Measurements from ENCODE around the gene NCAPD2.

Gene NCAPD2, protein sequence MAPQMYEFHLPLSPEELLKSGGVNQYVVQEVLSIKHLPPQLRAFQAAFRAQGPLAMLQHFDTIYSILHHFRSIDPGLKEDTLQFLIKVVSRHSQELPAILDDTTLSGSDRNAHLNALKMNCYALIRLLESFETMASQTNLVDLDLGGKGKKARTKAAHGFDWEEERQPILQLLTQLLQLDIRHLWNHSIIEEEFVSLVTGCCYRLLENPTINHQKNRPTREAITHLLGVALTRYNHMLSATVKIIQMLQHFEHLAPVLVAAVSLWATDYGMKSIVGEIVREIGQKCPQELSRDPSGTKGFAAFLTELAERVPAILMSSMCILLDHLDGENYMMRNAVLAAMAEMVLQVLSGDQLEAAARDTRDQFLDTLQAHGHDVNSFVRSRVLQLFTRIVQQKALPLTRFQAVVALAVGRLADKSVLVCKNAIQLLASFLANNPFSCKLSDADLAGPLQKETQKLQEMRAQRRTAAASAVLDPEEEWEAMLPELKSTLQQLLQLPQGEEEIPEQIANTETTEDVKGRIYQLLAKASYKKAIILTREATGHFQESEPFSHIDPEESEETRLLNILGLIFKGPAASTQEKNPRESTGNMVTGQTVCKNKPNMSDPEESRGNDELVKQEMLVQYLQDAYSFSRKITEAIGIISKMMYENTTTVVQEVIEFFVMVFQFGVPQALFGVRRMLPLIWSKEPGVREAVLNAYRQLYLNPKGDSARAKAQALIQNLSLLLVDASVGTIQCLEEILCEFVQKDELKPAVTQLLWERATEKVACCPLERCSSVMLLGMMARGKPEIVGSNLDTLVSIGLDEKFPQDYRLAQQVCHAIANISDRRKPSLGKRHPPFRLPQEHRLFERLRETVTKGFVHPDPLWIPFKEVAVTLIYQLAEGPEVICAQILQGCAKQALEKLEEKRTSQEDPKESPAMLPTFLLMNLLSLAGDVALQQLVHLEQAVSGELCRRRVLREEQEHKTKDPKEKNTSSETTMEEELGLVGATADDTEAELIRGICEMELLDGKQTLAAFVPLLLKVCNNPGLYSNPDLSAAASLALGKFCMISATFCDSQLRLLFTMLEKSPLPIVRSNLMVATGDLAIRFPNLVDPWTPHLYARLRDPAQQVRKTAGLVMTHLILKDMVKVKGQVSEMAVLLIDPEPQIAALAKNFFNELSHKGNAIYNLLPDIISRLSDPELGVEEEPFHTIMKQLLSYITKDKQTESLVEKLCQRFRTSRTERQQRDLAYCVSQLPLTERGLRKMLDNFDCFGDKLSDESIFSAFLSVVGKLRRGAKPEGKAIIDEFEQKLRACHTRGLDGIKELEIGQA (N-terminal part only)

DNA sequence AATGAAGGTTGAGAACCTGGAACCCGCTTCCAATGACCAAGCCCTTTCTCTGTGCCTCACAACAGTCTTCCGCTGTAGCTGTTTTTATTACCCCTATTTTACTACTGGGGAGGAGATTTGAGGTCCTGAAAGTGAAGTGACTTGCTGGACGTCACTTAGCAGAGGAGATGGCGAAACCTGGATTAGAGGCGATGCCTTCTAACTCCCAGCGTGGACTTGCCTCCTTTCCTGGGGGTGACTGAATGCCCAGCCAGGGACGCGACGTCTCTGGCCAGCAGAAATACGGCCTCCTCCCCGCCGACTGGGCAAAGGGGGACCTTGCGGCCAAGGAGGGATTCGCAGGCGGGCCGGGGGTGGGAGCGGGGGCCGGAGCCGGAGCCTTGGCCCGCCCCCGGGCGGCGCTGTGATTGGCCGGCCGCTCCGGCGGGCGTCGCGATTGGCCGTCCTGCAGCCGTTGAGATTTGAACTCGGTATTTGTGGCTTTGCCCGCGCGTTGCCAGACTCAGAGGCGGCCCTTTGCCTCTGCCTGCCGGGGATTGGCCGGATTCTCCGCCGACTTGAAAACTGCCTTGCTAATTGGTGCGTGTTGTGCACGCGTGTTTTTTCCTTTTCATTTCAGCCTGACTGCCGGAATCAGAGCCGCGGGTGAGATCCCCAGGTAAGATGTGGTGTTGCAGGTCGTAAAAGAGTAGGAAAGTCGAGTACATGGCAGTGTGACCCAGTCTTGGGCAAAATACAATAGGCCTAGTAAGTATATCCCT lies at the start of gene NCAPD2:
NCAPD2 (plus strand) TSS at position 606 of the 761 bp plus-strand sequence. CDS start 997 bp downstream, outside the sequence.
- DNase-seq = peak; percentile 96

- DNase-seq = no peak
Observed at GRCh38 chr12:6444704-6445688, 48.9 kb upstream of the NCAPD2 start, which contains the start of gene CD27. Gene CD27, plus strand, starts transcription at chr12:6444955. Its CDS starts 141 bp downstream, at chr12:6445096.

DNA sequence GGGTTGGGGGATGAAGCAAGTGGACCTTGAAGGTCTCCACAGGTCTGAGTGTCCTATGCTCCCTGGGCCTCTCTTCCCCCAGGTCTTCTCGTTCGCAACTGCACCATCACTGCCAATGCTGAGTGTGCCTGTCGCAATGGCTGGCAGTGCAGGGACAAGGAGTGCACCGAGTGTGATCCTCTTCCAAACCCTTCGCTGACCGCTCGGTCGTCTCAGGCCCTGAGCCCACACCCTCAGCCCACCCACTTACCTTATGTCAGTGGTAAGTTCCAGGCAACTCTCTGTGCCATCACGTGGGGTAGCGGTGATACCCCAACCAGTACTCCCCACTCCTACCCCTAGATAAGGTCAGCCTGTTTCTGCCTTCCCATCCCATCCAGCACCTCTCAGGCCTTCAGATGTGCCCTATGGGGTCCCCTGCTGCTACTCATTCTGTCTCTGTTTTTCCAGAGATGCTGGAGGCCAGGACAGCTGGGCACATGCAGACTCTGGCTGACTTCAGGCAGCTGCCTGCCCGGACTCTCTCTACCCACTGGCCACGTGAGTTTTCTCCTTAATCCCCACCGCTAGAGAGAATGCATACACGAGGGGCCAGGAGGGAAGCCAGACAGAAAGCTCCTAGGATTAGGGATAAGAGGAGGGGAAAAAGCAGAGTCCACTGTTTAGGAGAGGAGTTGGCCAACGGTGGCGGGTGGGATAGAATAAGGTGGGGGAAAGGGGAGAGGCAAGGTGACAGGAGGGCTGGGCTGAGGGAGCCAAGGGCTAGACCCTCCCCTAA lies 43.6 kb upstream of the NCAPD2 start:
- DNase-seq = no peak

- DNase-seq = no peak
Observed at GRCh38 chr12:6450869-6451347, 43.0 kb upstream of the NCAPD2 start.

DNA sequence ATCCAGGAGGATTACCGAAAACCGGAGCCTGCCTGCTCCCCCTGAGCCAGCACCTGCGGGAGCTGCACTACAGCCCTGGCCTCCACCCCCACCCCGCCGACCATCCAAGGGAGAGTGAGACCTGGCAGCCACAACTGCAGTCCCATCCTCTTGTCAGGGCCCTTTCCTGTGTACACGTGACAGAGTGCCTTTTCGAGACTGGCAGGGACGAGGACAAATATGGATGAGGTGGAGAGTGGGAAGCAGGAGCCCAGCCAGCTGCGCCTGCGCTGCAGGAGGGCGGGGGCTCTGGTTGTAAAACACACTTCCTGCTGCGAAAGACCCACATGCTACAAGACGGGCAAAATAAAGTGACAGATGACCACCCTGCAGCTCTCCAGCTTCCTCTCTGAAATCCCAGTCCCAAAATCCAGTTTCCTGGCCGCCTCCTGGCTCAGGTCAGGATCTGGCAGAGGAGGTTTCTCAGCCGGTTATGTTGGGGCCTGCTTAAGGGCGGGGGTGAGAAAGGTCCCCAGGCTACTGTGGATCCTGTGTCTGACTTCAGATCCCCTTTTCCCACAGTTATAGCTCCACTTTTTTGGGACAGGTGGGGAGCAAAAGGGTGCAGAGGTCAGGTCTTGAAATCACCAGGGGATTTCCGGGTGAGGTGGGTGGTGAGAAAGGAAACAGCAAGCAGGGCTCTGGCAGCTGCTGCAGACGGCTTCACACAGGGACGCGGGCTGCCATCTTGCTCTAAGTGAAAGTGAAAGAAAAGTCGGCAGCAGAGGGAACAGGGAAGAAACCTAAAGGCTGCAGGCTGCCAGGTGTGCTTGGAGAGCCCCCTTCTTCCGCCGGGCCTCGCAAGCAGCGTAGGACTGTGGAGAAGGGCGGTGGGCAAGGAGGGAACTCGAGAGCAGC lies 42.3 kb upstream of the NCAPD2 start, which contains the start of gene TAPBPL:
TAPBPL (plus strand) TSS at position 695 of the 897 bp plus-strand sequence. CDS start 207 bp downstream, outside the sequence.
- peak; percentile 22 for DNase-seq

- DNase-seq = no peak
Observed at GRCh38 chr12:6452245-6452943, 41.5 kb upstream of the NCAPD2 start.

DNA sequence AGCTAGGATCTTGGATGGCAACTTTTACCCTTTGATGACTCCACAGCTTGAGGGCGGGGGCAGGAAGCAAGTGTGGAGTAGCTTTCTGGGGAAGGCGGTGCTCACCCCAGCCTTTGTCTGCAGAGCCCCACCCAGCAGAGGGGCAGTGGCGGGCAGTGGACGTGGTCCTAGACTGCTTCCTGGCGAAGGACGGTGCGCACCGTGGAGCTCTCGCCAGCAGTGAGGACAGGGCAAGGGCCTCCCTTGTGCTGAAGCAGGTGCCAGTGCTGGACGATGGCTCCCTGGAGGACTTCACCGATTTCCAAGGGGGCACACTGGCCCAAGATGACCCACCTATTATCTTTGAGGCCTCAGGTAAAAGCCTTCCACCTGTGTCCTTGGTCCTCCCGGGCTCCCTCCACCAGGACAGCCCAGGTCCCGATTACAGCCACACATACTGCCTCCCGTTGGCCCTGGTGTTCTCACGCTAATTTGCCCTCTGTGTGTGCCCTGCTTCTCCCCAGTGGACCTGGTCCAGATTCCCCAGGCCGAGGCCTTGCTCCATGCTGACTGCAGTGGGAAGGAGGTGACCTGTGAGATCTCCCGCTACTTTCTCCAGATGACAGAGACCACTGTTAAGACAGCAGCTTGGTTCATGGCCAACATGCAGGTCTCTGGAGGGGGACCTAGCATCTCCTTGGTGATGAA lies 40.8 kb upstream of the NCAPD2 start:
- DNase-seq = no peak

DNA sequence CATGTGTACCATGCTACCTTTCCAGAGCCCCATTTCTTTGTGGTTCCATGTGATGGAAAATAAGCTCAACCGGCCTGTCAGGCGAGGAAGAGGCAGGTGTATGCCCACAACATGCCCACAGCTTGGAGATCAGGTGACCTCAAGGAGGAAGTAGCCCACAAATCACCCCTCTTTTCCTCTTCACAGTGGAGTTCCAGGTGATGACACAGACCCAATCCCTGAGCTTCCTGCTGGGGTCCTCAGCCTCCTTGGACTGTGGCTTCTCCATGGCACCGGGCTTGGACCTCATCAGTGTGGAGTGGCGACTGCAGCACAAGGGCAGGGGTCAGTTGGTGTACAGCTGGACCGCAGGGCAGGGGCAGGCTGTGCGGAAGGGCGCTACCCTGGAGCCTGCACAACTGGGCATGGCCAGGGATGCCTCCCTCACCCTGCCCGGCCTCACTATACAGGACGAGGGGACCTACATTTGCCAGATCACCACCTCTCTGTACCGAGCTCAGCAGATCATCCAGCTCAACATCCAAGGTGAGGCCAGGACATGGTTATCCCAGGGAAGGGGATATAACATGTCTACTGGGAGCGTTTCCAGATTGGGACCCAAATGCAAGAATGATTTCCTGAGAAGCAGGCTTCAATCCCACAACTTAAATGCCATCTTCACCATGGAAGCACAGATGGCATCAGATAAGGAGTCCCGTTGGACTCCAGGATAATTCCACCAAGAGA lies 36.5 kb upstream of the NCAPD2 start:
- DNase-seq = no peak

GRCh38 chr12:6458281-6459003 lies 35.5 kb upstream of the NCAPD2 start:
- no peak for DNase-seq

DNA sequence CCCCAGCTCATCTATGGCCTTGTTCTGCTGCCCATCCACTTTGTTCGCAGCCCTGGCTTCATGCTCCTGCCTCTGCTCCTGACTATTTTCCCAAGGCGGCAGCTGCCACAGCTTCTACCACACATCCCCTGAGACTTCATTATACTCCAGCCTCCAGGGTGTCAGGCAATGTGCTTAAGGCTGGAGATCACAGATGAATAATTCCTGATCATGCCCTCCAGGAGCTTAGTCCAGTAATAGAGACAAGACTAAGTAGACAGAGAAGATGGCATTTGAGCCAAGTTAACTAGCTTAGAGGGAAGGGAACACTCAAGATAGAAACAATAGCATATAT lies 34.9 kb upstream of the NCAPD2 start:
- DNase-seq = no peak

DNA sequence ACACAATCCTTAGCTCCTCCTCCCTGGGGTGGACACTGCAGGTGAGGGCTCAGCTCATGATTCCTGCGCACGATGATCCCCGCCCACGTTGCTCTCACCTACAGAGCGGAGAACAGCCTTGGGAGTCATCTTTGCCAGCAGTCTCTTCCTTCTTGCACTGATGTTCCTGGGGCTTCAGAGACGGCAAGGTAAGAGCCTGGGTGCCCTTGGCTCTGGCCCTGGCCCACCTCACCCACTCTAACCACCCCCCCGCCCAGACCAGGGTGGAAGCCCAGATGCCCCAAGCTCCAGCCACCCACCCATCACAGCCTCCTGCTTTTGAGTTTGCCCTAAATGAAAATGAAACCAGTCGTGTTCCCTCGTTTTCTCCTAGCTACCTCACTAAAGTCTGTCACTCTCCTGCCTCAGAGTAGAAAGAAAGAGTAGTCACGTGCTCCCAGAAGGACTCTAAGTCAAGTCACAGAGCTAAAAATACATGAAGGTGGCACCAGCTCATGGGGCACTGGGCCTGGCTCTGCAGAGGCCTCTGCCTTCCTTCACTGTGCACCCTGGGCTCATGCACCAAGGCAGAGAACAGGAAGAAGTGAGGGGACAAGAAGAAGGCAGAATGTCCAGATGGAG lies 33.0 kb upstream of the NCAPD2 start:
- no peak for DNase-seq

DNA sequence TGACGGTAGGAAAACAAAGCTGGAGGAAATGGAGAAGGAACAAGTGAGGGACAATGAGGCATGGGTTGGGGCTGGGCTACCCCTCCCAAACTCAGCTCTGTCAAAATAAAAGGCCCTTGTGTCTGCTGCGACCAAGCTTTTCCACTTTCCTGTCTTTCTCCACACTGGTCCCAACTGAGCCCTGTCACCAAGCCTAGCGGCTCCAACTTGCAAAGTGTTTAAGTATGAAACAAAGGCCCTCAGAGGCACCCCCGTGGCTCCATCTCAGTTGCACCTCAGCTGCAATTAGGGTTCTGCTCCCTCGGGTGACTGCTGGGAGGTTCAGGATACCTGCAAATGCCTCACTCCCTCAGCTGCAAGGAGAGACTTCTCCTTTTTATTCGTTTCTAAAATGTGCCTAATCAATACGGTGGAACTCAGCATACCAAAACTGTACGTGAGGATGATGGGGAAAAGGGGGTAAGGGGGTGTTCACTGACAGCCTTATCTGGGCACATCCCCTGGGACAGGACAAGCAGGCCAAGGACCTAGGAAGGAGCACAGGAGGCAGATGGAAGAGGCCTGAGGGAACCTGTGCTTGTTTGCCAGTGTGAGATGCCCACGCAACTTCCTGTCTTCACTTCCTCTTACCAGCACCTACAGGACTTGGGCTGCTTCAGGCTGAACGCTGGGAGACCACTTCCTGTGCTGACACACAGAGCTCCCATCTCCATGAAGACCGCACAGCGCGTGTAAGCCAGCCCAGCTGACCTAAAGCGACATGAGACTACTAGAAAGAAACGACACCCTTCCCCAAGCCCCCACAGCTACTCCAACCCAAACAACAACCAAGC lies 32.3 kb upstream of the NCAPD2 start:
- DNase-seq = no peak

- no peak for DNase-seq
Observed at GRCh38 chr12:6462234-6462995, 31.5 kb upstream of the NCAPD2 start.

GRCh38 chr12:6463216-6463615 lies 30.7 kb upstream of the NCAPD2 start:
- no peak for DNase-seq
